Colonic mucosa (tissue), 4 donors: ENCODE measurements around the gene FOXM1. TPM values are rescaled to one million over a fixed set of nuclear protein-coding genes. Genes with fewer than 3 reads are reported as not detected.
A peak's percentile ranks its signal among the peaks of the same experiment; 100 is the strongest.

Experiments
- DNase-seq: peaks from one replicate; pipeline ENCODE4 v3.0.0-alpha.2; 2020
- H3K27ac ChIP-seq: fragments of 200-600 bp; one replicate; pipeline ENCODE4 v1.8.0; 2021
- H3K27me3 ChIP-seq: fragments of 200-600 bp; one replicate; pipeline ENCODE4 v1.8.0; 2021
- H3K36me3 ChIP-seq: fragments of 200-600 bp; one replicate; pipeline ENCODE4 v1.8.0; 2021
- H3K4me1 ChIP-seq: fragments of 200-600 bp; one replicate; pipeline ENCODE4 v1.8.0; 2021; ENCODE audit warnings: mild to moderate bottlenecking
- H3K4me3 ChIP-seq: fragments of 200-600 bp; one replicate; pipeline ENCODE4 v1.8.0; 2021
- H3K9ac ChIP-seq, 2 donors: one replicate each; pipeline ENCODE4 v1.7.0; 2013; ENCODE audit warnings: control low read depth in 2 of 2, low read depth in 2 of 2, low read length in 2 of 2
- H3K9me3 ChIP-seq: fragments of 200-600 bp; one replicate; pipeline ENCODE4 v1.8.0; 2021
- intact Hi-C: fragments of 100-400 bp; cut with DNase I; formaldehyde crosslinking; loops from one replicate; pipeline ENCODE4 v1.14.1; 2022
- total RNA-seq, 2 donors: library from RNA; stranded (reverse); fragmentation: NEBNext Ultra II Directional in 1 of 2; extraction: Animal tissue kit (Norgen Biotek cat#: 25700) in 1 of 2; gene quantifications; one replicate each; pipeline ENCODE4 v1.2.1, GENCODE V29; 2021
- TF ChIP-seq, protein P1 (sequence below): fragments of 200-600 bp; IDR thresholded peaks from one replicate; pipeline ENCODE4 v1.8.0; 2022; ENCODE audit warnings: antibody characterized with exemption, mild to moderate bottlenecking
- donor health status: healthy.
- donor health status: DM: no; HTN: no; CAD: no.
- donor health status: DM: no; HTN: no; CAD: no.

FOXM1 gene, protein sequence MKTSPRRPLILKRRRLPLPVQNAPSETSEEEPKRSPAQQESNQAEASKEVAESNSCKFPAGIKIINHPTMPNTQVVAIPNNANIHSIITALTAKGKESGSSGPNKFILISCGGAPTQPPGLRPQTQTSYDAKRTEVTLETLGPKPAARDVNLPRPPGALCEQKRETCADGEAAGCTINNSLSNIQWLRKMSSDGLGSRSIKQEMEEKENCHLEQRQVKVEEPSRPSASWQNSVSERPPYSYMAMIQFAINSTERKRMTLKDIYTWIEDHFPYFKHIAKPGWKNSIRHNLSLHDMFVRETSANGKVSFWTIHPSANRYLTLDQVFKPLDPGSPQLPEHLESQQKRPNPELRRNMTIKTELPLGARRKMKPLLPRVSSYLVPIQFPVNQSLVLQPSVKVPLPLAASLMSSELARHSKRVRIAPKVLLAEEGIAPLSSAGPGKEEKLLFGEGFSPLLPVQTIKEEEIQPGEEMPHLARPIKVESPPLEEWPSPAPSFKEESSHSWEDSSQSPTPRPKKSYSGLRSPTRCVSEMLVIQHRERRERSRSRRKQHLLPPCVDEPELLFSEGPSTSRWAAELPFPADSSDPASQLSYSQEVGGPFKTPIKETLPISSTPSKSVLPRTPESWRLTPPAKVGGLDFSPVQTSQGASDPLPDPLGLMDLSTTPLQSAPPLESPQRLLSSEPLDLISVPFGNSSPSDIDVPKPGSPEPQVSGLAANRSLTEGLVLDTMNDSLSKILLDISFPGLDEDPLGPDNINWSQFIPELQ
- total RNA-seq: 10 to 100 TPM; 18.4 to 89.3 TPM

DNA sequence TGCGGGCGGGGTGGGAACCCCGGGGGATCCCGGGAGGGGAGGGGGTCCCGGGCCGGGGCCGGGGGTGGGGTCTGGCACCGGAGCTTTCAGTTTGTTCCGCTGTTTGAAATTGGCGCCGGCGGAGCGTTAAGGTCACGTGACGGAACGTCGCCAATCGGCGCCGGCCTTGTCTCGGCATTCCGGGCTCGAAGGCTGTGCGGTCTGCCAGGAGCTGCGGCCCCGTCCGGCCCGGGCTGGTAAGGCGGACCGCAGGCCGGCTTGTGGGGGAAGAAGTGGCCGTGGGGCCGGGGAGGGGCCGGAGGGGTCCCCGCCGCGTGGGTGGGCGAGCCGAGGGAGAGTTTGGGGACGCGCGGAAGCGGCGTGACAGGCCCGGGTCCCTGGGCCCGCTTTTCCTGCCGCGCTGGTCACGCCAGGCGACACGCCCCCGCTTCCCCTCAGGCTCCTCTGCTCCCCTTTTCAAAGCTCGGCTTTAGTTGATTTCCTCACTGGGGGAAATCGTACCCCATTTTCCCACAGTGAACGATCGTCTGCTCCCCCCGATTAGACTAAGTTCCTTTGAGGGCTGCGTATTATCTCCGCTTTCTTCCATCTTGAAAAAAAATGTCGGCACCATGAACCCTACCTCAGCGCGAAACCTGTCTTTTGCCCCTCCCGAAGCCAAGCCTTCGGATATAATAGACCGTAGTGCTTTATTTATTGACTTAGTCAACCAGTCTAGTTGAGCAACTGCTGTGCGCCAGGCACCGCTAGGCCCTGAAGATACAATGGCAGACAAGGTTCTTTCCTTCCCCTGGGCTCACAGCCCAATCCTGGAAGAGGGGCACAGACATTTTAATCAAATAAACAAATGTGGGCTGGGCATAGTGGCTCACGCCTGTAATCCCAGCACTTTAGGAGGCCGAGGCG is at the start of gene FOXM1, which contains the start of gene RHNO1:
Gene FOXM1 (minus strand): TSS at position 128 of the 906 bp plus-strand sequence. CDS start 2,696 bp downstream, outside the sequence.
Gene RHNO1 (plus strand): TSS at position 177 of the 906 bp plus-strand sequence. CDS start 8,144 bp downstream, outside the sequence.
- TF ChIP-seq, protein P1, sequence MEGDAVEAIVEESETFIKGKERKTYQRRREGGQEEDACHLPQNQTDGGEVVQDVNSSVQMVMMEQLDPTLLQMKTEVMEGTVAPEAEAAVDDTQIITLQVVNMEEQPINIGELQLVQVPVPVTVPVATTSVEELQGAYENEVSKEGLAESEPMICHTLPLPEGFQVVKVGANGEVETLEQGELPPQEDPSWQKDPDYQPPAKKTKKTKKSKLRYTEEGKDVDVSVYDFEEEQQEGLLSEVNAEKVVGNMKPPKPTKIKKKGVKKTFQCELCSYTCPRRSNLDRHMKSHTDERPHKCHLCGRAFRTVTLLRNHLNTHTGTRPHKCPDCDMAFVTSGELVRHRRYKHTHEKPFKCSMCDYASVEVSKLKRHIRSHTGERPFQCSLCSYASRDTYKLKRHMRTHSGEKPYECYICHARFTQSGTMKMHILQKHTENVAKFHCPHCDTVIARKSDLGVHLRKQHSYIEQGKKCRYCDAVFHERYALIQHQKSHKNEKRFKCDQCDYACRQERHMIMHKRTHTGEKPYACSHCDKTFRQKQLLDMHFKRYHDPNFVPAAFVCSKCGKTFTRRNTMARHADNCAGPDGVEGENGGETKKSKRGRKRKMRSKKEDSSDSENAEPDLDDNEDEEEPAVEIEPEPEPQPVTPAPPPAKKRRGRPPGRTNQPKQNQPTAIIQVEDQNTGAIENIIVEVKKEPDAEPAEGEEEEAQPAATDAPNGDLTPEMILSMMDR: no peak
- peak within 1 kb of the TSS; percentile 85 to 91 for H3K9ac ChIP-seq
- DNase-seq: peak; percentile 95
- peak within 1 kb of the TSS; percentile 97 for H3K4me3 ChIP-seq
- no peaks in the 10 kb centered on the region for H3K27me3 ChIP-seq
- no peaks in the 10 kb centered on the region for H3K9me3 ChIP-seq
- H3K36me3 ChIP-seq: no peaks in the 10 kb centered on the region
- intact Hi-C loops: no loop called here
- H3K4me1 ChIP-seq: no peaks in the 10 kb centered on the region
- H3K27ac ChIP-seq: peak within 1 kb of the TSS; percentile 89

DNA sequence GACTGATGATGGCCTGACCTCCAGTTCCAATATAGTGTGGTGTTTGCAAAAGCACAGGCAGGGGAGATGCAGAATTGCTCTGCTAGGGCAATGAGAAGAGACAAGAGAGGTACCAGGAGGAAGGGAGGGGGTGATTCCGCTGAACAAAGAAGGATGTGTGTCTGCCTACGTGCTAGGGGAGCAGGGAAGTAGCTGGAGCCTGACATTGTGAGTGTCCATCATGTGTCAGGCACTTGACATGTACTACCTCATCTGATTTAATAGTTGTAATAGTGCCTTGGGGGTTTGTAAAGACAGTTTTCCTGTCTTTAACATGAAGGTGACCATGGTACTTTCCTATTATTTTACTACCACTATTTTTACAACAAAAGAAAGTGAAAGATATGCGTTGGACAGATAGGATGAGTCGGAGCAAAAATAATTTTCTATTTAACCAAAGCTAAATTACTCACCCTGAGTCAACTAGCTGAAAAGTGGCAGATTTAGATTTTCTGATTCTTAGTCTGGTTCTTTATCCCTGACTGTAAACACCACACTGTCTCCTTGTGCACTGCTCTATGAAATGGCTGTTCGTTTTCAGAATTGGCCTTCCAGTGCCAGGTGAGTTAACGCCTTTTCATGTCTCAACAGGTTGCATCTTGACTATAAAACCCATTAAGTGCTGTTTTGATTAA is 48.5 kb upstream of the FOXM1 start:
- Histone ChIP-seq H3K4me3 (no peak overlapping the region), H3K36me3 (peaks cover 3% of the 10 kb centered on the region), H3K4me1 (no peaks in the 10 kb centered on the region), H3K9me3 (no peaks in the 10 kb centered on the region), H3K27ac (no peak overlapping the region), H3K9ac (no peak overlapping the region), H3K27me3 (no peaks in the 10 kb centered on the region)
- DNase-seq: no peak
- intact Hi-C loops: no loop called here
- TF ChIP-seq, protein P1: no peak

DNA sequence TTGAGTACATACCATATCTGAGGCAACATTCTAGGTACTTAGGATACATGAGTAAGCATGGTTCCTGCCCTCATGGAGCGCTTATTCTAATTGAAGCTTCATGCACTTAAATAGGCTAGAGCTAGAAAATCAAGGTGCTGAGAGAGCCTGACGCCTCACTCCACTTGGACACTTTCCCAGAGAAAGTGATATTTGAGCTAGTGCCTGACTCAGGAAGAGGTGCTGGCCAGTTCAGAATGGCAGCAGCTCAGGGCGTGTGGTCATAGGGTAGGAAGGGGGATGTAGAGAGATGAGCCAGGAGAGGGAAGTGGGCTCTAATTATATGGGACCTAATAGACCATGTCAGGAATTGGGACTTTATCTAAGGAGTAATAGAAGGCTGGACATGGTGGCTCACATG is 47.0 kb upstream of the FOXM1 start:
- DNase-seq: no peak
- Histone ChIP-seq H3K27me3 (no peaks in the 10 kb centered on the region), H3K36me3 (peaks cover 3% of the 10 kb centered on the region), H3K4me3 (no peak overlapping the region), H3K9me3 (no peaks in the 10 kb centered on the region), H3K27ac (no peak overlapping the region), H3K9ac (no peak overlapping the region), H3K4me1 (no peaks in the 10 kb centered on the region)
- intact Hi-C loops: no loop called here
- TF ChIP-seq, protein P1: no peak

DNA sequence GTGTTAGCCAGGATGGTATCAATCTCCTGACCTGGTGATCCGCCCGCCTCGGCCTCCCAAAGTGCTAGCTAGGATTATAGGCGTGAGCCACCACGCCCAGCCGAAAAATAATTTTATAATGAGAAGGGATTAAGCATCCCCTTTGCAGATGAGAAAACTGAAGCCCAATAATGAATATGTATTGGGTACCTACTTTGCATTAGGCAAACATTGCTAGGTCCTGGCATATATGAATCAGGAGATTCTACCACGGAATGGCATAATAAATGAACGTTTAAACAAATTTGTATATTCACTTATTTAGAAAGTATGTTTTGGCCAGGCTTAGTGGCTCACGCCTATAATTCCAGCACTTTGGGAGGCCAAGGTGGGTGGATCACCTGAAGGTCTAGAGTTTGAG is 46.1 kb upstream of the FOXM1 start:
- no peaks in the 10 kb centered on the region for H3K27me3 ChIP-seq
- H3K4me1 ChIP-seq: no peaks in the 10 kb centered on the region
- TF ChIP-seq, protein P1: no peak
- no peaks in the 10 kb centered on the region for H3K9me3 ChIP-seq
- intact Hi-C loops: no loop called here
- no peak overlapping the region for H3K9ac ChIP-seq
- no peak for DNase-seq
- no peak overlapping the region for H3K4me3 ChIP-seq
- peaks cover 3% of the 10 kb centered on the region for H3K36me3 ChIP-seq
- no peak overlapping the region for H3K27ac ChIP-seq
